Measurements from ENCODE around the gene S1PR3.

DNA sequence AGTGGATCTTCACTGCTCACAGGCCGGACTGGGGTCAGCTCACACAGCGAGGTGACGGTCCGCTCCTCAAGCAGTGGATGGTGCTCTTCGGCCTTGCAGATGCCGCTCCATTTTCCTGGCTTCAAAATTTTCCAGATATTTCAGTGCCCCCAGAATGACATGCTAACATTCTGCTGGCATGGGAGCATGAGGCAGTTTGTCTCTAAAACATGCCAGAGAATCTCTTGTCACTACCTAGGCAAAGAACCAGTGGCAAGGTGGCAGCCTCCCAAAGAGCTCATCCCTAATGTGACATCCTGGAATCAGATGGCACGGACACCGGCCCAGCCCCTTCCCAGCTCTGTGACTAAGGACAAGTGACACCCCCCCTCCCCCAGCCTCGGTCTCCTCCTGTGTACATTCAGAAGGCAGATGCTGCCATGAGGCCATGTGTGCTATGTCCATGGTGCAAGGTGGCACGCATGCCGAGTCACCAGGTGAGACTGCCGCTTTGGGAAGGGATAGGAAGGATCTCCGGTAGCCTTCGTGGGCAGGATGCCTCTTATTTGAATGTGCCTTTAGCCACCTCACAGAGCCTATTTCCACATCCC lies 2.7 kb downstream of the S1PR3 start:
- no peak for TF ChIP-seq POLR2A (IDR thresholded peaks at IDR 0.05)
- TF ChIP-seq, protein P1, sequence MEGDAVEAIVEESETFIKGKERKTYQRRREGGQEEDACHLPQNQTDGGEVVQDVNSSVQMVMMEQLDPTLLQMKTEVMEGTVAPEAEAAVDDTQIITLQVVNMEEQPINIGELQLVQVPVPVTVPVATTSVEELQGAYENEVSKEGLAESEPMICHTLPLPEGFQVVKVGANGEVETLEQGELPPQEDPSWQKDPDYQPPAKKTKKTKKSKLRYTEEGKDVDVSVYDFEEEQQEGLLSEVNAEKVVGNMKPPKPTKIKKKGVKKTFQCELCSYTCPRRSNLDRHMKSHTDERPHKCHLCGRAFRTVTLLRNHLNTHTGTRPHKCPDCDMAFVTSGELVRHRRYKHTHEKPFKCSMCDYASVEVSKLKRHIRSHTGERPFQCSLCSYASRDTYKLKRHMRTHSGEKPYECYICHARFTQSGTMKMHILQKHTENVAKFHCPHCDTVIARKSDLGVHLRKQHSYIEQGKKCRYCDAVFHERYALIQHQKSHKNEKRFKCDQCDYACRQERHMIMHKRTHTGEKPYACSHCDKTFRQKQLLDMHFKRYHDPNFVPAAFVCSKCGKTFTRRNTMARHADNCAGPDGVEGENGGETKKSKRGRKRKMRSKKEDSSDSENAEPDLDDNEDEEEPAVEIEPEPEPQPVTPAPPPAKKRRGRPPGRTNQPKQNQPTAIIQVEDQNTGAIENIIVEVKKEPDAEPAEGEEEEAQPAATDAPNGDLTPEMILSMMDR (IDR thresholded peaks at IDR 0.05): no peak

Measured in Peyer's patch (tissue), 4 donors.